Skeletal muscle satellite cell (primary cell): Measurements from ENCODE around the gene DNASE2B. TPM values are rescaled to one million over a fixed set of nuclear protein-coding genes. Genes with fewer than 3 reads are reported as not detected.

Source experiments
- H3K27me3 ChIP-seq: 2 replicates; pipeline ENCODE4 v1.7.0; 2013; ENCODE audit warnings: low read length; ENCODE audit not compliant: control insufficient read depth, insufficient read depth
- H3K36me3 ChIP-seq: 2 replicates; pipeline ENCODE4 v1.7.0; 2013; ENCODE audit warnings: mild to moderate bottlenecking, control low read depth, low read length; ENCODE audit not compliant: insufficient read depth
- H3K4me1 ChIP-seq: 2 replicates; pipeline ENCODE4 v1.7.0; 2013; ENCODE audit warnings: low read length; ENCODE audit not compliant: control insufficient read depth, insufficient read depth
- H3K4me2 ChIP-seq: 2 replicates; pipeline ENCODE4 v1.7.0; 2013; ENCODE audit warnings: mild to moderate bottlenecking, low read length
- H3K4me3 ChIP-seq: 2 replicates; pipeline ENCODE4 v1.7.0; 2013; ENCODE audit warnings: low read length
- H3K9ac ChIP-seq: 2 replicates; pipeline ENCODE4 v1.7.0; 2013; ENCODE audit warnings: mild to moderate bottlenecking, low read depth, low read length, moderate library complexity
- H3K9me3 ChIP-seq: replicated peaks from 2 replicates; pipeline ENCODE4 v1.7.0; 2013; ENCODE audit warnings: mild to moderate bottlenecking, control low read depth, low read length
- total RNA-seq: library from RNA; depleted of rRNA; stranded (reverse); fragments of >200 nt; gene quantifications from 2 replicates; pipeline ENCODE4 v1.2.3, GENCODE V29; 2012; rRNA removed

The DNASE2B gene, protein sequence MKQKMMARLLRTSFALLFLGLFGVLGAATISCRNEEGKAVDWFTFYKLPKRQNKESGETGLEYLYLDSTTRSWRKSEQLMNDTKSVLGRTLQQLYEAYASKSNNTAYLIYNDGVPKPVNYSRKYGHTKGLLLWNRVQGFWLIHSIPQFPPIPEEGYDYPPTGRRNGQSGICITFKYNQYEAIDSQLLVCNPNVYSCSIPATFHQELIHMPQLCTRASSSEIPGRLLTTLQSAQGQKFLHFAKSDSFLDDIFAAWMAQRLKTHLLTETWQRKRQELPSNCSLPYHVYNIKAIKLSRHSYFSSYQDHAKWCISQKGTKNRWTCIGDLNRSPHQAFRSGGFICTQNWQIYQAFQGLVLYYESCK
- not detected in 2 replicates for total RNA-seq

DNA sequence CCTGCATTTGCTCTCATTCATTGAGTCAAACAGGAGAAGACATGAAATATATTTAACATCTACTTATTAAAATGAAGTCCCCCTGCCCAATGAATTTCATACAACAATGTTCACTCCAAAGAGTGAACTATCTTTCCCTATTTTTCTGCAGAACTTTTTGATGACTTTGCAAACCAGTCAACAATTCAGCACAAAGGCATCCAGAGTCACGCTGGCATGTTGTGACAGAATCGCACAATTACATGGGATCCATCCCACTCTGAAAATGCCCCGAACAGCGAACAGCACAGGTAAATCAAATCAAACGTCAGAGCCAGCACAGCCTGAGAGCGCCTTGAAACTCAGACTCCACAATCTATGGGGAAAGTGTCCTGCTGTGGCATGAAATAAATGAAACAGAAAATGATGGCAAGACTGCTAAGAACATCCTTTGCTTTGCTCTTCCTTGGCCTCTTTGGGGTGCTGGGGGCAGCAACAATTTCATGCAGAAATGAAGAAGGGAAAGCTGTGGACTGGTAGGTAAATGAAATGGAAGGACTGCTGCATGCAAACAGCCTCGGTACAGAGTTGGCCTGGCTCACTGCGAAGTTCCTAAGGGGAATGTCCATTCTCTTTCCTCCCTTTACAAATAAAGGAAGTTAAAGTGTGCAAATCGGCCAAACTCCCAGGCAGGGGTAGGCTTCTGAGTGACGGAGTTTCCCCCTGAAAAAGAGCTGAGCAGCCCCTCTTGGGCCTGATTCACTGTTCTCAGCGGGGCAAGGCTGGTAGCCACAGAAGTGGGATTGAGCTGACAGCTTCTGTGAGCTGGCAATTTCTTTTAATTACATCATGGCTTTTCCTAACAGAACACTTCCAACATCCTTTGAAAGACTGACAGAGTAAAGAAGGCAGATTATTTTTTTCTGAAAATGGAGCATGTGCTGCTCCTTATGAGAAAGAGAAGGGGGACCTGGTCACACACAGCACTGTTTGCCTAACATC lies at the start of gene DNASE2B:
Gene DNASE2B (plus strand): TSS at position 310 of the 981 bp plus-strand sequence. CDS start 81 bp downstream, at position 391.
- Histone ChIP-seq H3K36me3 (no peaks in the 10 kb centered on the region), H3K9me3 (no peaks in the 10 kb centered on the region), H3K9ac (no peak within 1 kb of the TSS), H3K4me3 (no peak within 1 kb of the TSS), H3K4me2 (no peak within 1 kb of the TSS), H3K27me3 (no peaks in the 10 kb centered on the region), H3K4me1 (no peaks in the 10 kb centered on the region)

GRCh38 chr1:84348759-84349158 lies 49.5 kb upstream of the DNASE2B start:
- Histone ChIP-seq H3K9me3 (no peaks in the 10 kb centered on the region), H3K9ac (no peak overlapping the region), H3K36me3 (no peaks in the 10 kb centered on the region), H3K4me2 (no peak overlapping the region), H3K4me3 (no peak overlapping the region), H3K27me3 (no peaks in the 10 kb centered on the region), H3K4me1 (peaks cover 18% of the 10 kb centered on the region)

DNA sequence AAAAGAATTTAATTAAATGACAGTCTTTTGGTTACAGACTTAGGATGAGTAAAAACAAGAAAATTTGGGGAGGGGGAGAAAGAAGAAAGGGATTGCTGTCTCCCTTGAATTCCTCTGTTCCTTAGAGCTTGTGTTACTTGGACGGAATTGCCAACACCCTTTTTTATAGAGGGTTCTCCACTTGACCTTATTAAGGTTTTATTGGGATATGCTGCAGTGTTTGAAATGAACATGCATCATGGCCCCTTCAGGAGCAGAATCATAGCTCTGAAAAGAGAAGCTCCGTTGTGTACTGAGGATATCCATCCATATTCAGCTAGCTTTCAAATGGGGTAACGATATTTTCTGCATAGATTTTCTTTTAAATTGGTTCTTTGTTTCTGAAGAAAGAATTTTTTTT lies 48.2 kb upstream of the DNASE2B start:
- no peaks in the 10 kb centered on the region for H3K27me3 ChIP-seq
- no peak overlapping the region for H3K9ac ChIP-seq
- no peak overlapping the region for H3K4me2 ChIP-seq
- no peak overlapping the region for H3K4me3 ChIP-seq
- H3K4me1 ChIP-seq = peaks cover 15% of the 10 kb centered on the region
- no peaks in the 10 kb centered on the region for H3K9me3 ChIP-seq
- H3K36me3 ChIP-seq = no peaks in the 10 kb centered on the region

DNA sequence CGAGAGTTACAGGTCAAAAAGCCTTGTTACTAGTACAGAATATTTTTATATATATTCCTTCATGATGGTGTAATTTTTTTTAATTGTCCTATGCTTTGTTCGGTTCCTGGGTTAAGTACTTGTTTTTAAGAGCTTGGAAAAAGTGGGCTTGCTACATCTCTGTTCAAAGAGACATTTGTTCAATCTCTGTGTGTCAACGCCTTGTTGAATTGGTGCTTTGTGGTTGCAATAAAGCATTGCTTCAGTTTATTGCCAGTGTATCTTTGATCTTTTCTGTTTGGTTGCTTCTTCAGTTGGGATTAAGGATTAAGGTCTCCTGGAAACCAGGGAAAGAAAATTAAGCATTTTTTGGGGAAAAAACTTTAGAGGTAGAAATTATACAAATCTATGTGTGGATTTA lies 47.7 kb upstream of the DNASE2B start:
- Histone ChIP-seq H3K4me3 (no peak overlapping the region), H3K9me3 (no peaks in the 10 kb centered on the region), H3K36me3 (no peaks in the 10 kb centered on the region), H3K4me1 (peaks cover 15% of the 10 kb centered on the region), H3K9ac (no peak overlapping the region), H3K27me3 (no peaks in the 10 kb centered on the region), H3K4me2 (no peak overlapping the region)

- Histone ChIP-seq H3K9me3 (no peaks in the 10 kb centered on the region), H3K4me2 (peak overlapping the region; percentile 16), H3K27me3 (no peaks in the 10 kb centered on the region), H3K4me3 (no peak overlapping the region), H3K4me1 (peaks cover 15% of the 10 kb centered on the region), H3K36me3 (no peaks in the 10 kb centered on the region), H3K9ac (no peak overlapping the region)
Observed at GRCh38 chr1:84352298-84353106, 45.8 kb upstream of the DNASE2B start.

GRCh38 chr1:84353695-84354094 lies 44.6 kb upstream of the DNASE2B start:
- Histone ChIP-seq H3K4me2 (no peak overlapping the region), H3K4me1 (peaks cover 15% of the 10 kb centered on the region), H3K9me3 (no peaks in the 10 kb centered on the region), H3K9ac (no peak overlapping the region), H3K36me3 (no peaks in the 10 kb centered on the region), H3K27me3 (no peaks in the 10 kb centered on the region), H3K4me3 (no peak overlapping the region)

GRCh38 chr1:84355556-84355955 lies 42.7 kb upstream of the DNASE2B start:
- H3K4me3 ChIP-seq = no peak overlapping the region

GRCh38 chr1:84356881-84357280 lies 41.4 kb upstream of the DNASE2B start:
- Histone ChIP-seq H3K9me3 (no peaks in the 10 kb centered on the region), H3K27me3 (no peaks in the 10 kb centered on the region), H3K36me3 (no peaks in the 10 kb centered on the region), H3K4me1 (peaks cover 15% of the 10 kb centered on the region), H3K9ac (no peak overlapping the region), H3K4me3 (no peak overlapping the region), H3K4me2 (no peak overlapping the region)

More at GRCh38 chr1:84355556-84355955, 42.7 kb upstream of the DNASE2B start:
- H3K36me3 ChIP-seq = no peaks in the 10 kb centered on the region
- H3K27me3 ChIP-seq = no peaks in the 10 kb centered on the region
- no peak overlapping the region for H3K9ac ChIP-seq
- H3K4me2 ChIP-seq = no peak overlapping the region
- H3K4me1 ChIP-seq = peaks cover 15% of the 10 kb centered on the region
- no peaks in the 10 kb centered on the region for H3K9me3 ChIP-seq

GRCh38 chr1:84358695-84359094 lies 39.6 kb upstream of the DNASE2B start:
- Histone ChIP-seq H3K9me3 (no peaks in the 10 kb centered on the region), H3K27me3 (no peaks in the 10 kb centered on the region)

DNA sequence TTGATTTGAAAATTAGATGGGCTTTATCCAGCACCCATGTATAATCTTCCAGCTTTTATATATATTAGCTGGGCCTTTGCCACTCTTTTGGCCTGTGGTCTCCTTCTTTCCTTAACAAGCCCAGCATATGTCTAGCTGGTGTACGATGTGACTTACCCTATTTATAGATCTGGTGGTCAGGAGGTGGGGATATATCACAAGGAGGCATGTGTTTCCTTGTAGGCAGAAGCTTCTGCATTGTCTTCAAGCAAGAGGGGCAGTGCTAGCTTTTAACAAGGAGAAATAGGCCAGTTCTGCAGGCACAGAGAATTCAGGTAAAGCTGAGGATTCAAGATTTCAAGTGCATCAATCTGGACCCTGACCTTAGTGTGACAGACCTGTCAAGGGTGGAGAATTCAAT lies 38.0 kb upstream of the DNASE2B start:
- Histone ChIP-seq H3K4me2 (no peak overlapping the region), H3K9me3 (no peaks in the 10 kb centered on the region), H3K4me1 (peaks cover 15% of the 10 kb centered on the region), H3K36me3 (no peaks in the 10 kb centered on the region), H3K9ac (no peak overlapping the region), H3K4me3 (no peak overlapping the region), H3K27me3 (no peaks in the 10 kb centered on the region)

More at GRCh38 chr1:84358695-84359094, 39.6 kb upstream of the DNASE2B start:
- peaks cover 13% of the 10 kb centered on the region for H3K4me1 ChIP-seq
- no peak overlapping the region for H3K4me2 ChIP-seq
- no peaks in the 10 kb centered on the region for H3K36me3 ChIP-seq
- H3K9ac ChIP-seq = no peak overlapping the region
- H3K4me3 ChIP-seq = no peak overlapping the region

GRCh38 chr1:84361796-84362195 lies 36.5 kb upstream of the DNASE2B start:
- Histone ChIP-seq H3K4me2 (no peak overlapping the region), H3K4me1 (peaks cover 27% of the 10 kb centered on the region), H3K36me3 (no peaks in the 10 kb centered on the region), H3K27me3 (no peaks in the 10 kb centered on the region), H3K4me3 (no peak overlapping the region), H3K9me3 (no peaks in the 10 kb centered on the region), H3K9ac (no peak overlapping the region)
